HepG2 (cell line): ENCODE results near the gene PRKAG3. TPM values are rescaled to one million over a fixed set of nuclear protein-coding genes. Genes with fewer than 3 reads are reported as not detected.

Source experiments
- ATAC-seq: fragments of 200-7000 bp; cut with Tn5 transposase; 3 replicates; pipeline ENCODE4 v1.9.1; 2020; ENCODE audit warnings: mild to moderate bottlenecking, moderate library complexity
- BruUV-seq: library from RNA; stranded (reverse); fragments of 400-500 nt; replicated peaks from 2 replicates; lab custom pipeline; 2021; lab: Mats Ljungman, UMichigan
- CTCF ChIA-PET: fragments of 300-600 bp; formaldehyde crosslinking; extraction: SDS; loops from one replicate; lab custom pipeline; 2021; ENCODE audit warnings: low total read pairs, inconsistent platforms, low intra/inter-chr PET ratio; lab: Yijun Ruan, JAX
- POLR2A ChIA-PET: fragments of 350-600 bp; sonication (Branson Sonifier 250); formaldehyde crosslinking; loops from one replicate; lab custom pipeline; 2020; ENCODE audit warnings: antibody characterized with exemption, inconsistent platforms; lab: Yijun Ruan, JAX
- DNase-seq: peaks from one replicate; pipeline ENCODE4 v3.0.0-alpha.2; 2015; ENCODE audit warnings: low spot score
- FAIRE-seq: peaks from 3 replicates; lab custom pipeline; 2011; peaks lifted over from hg19 to GRCh38; lab: Jason Lieb, UNC
- H2AFZ ChIP-seq: one replicate; pipeline ENCODE4 v1.6.1; 2011; ENCODE audit warnings: low read length, inconsistent platforms
- H3K27ac ChIP-seq: fragments of 300-600 bp; 3 replicates; pipeline ENCODE4 v1.8.0; 2011; ENCODE audit warnings: mixed run types, mild to moderate bottlenecking, mixed read lengths, low read length, inconsistent platforms; ENCODE audit not compliant: insufficient read depth; ENCODE audit errors: extremely low read length
- H3K27me3 ChIP-seq, 2 experiments: fragments of 200-600 bp in 1 of 2; 2 replicates in 1 of 2; 3 replicates in 1 of 2; pipeline versions ENCODE4 v1.6.0 to v1.8.0; 2011; ENCODE audit warnings: low read length in 2 of 2, mild to moderate bottlenecking in 2 of 2, moderate library complexity in 2 of 2, inconsistent platforms in 1 of 2; ENCODE audit not compliant: insufficient read depth in 2 of 2, control insufficient read depth in 1 of 2
- H3K36me3 ChIP-seq, 2 experiments: fragments of 200-600 bp in 1 of 2; replicated peaks in 1 of 2; 2 replicates in 1 of 2; 3 replicates in 1 of 2; pipeline versions ENCODE4 v1.5.1 to v1.8.0; 2011; ENCODE audit warnings: low read length in 2 of 2, inconsistent platforms in 1 of 2; ENCODE audit not compliant: insufficient read depth in 2 of 2, control insufficient read depth in 1 of 2
- H3K4me1 ChIP-seq: 2 replicates; pipeline ENCODE4 v1.5.1; 2012; ENCODE audit warnings: low read length, inconsistent platforms; ENCODE audit not compliant: insufficient read depth
- H3K4me2 ChIP-seq: 2 replicates; pipeline ENCODE4 v1.6.0; 2011; ENCODE audit warnings: low read depth, low read length, inconsistent platforms
- H3K4me3 ChIP-seq, 3 experiments: fragments of 200-600 bp in 1 of 3; sonication (generic), shearing (Covaris generic) in 1 of 3; replicated peaks in 1 of 3; 2 replicates each; pipeline ENCODE4 v1.5.1; 2011 to 2016; ENCODE audit warnings: low read length in 3 of 3, inconsistent platforms in 2 of 3, low read depth in 2 of 3, mild to moderate bottlenecking in 2 of 3, control low read depth in 1 of 3, mixed read lengths in 1 of 3; ENCODE audit not compliant: insufficient read depth in 1 of 3
- H3K79me2 ChIP-seq: one replicate; pipeline ENCODE4 v1.6.1; 2011; ENCODE audit warnings: low read length, inconsistent platforms; ENCODE audit not compliant: insufficient read depth
- H3K9ac ChIP-seq: 2 replicates; pipeline ENCODE4 v1.6.0; 2011; ENCODE audit warnings: mild to moderate bottlenecking, low read depth, low read length, inconsistent platforms; ENCODE audit not compliant: insufficient read depth
- H3K9me3 ChIP-seq: 2 replicates; pipeline ENCODE4 v1.5.1; 2012; ENCODE audit warnings: mild to moderate bottlenecking, low read length
- H4K20me1 ChIP-seq: 2 replicates; pipeline ENCODE4 v1.6.0; 2011; ENCODE audit warnings: inconsistent platforms, mild to moderate bottlenecking, low read length, moderate library complexity; ENCODE audit not compliant: insufficient read depth
- ELF3 ChIP-seq: IDR thresholded peaks from 2 replicates; pipeline ENCODE4 v1.6.1; 2016; ENCODE audit warnings: missing genetic modification reagents, missing compliant biosample characterization
- ELF4 ChIP-seq: sonication (generic); formaldehyde crosslinking; IDR thresholded peaks from 2 replicates; pipeline ENCODE4 v1.5.0; 2020; ENCODE audit warnings: missing genetic modification reagents, mild to moderate bottlenecking, moderate library complexity, borderline replicate concordance
- ELK4 ChIP-seq: sonication (generic); formaldehyde crosslinking; IDR thresholded peaks from 2 replicates; pipeline ENCODE4 v1.9.0; 2021; ENCODE audit warnings: missing genetic modification reagents, borderline replicate concordance
- ESRRA ChIP-seq: sonication (generic); formaldehyde crosslinking; IDR thresholded peaks from 2 replicates; pipeline ENCODE4 v1.5.1; 2020; ENCODE audit warnings: mild to moderate bottlenecking, low read depth, missing genetic modification reagents
- HOXA3 ChIP-seq: sonication (generic); formaldehyde crosslinking; IDR thresholded peaks from 2 replicates; pipeline ENCODE4 v1.5.0; 2020; ENCODE audit warnings: missing genetic modification reagents
- HOXD1 ChIP-seq: sonication (generic); formaldehyde crosslinking; IDR thresholded peaks from 2 replicates; pipeline ENCODE4 v1.5.0; 2020; ENCODE audit warnings: missing genetic modification reagents
- IKZF1 ChIP-seq: fragments of 450-650 bp; IDR thresholded peaks from 2 replicates; pipeline ENCODE4 v1.7.1; 2016
- MAFK ChIP-seq, 2 experiments: IDR thresholded peaks in 1 of 2; conservative IDR thresholded peaks in 1 of 2; 2 replicates each; pipeline ENCODE4 v1.6.1; 2011; ENCODE audit warnings: improper control_type of control experiment in 2 of 2, low read length in 2 of 2
- MTF1 ChIP-seq: sonication (generic); formaldehyde crosslinking; IDR thresholded peaks from 2 replicates; pipeline ENCODE4 v1.5.0; 2020; ENCODE audit warnings: missing genetic modification reagents
- MXD4 ChIP-seq: IDR thresholded peaks from 2 replicates; pipeline ENCODE4 v1.6.1; 2016; ENCODE audit warnings: mild to moderate bottlenecking, missing biosample characterization, missing genetic modification reagents
- MYNN ChIP-seq: sonication (generic); formaldehyde crosslinking; IDR thresholded peaks from 2 replicates; pipeline ENCODE4 v1.4.0; 2020; ENCODE audit warnings: mild to moderate bottlenecking, low read depth, missing genetic modification reagents
- RBAK ChIP-seq: sonication (generic); formaldehyde crosslinking; IDR thresholded peaks from 2 replicates; pipeline ENCODE4 v1.5.1; 2020; ENCODE audit warnings: mild to moderate bottlenecking, missing genetic modification reagents
- RFX5 ChIP-seq: IDR thresholded peaks from 2 replicates; pipeline ENCODE4 v1.6.1; 2011; ENCODE audit warnings: low read depth, low read length, improper control_type of control experiment
- TCF7 ChIP-seq: sonication (generic); IDR thresholded peaks from 2 replicates; pipeline ENCODE4 v1.6.1; 2016; ENCODE audit warnings: antibody characterized with exemption, low read depth
- TERF1 ChIP-seq: sonication (generic); formaldehyde crosslinking; IDR thresholded peaks from 2 replicates; pipeline ENCODE4 v1.8.0; 2022; ENCODE audit warnings: mild to moderate bottlenecking, missing genetic modification reagents, moderate library complexity
- ZBTB3 ChIP-seq: sonication (generic); formaldehyde crosslinking; IDR thresholded peaks from 2 replicates; pipeline ENCODE4 v1.4.0; 2020; ENCODE audit warnings: low read depth, mild to moderate bottlenecking, moderate library complexity, missing genetic modification reagents, borderline replicate concordance
- ZNF335 ChIP-seq: sonication (generic); formaldehyde crosslinking; IDR thresholded peaks from 2 replicates; pipeline ENCODE4 v1.4.0; 2020; ENCODE audit warnings: missing genetic modification reagents
- ZNF652 ChIP-seq: IDR thresholded peaks from 2 replicates; pipeline ENCODE4 v1.6.1; 2016; ENCODE audit warnings: low read depth, borderline replicate concordance
- ZNF879 ChIP-seq: sonication (generic); formaldehyde crosslinking; IDR thresholded peaks from 2 replicates; pipeline ENCODE4 v1.8.1; 2023; ENCODE audit warnings: missing genetic modification reagents
- WGBS: methylation state at CpG from one replicate; pipeline ENCODE4 v1.1.6; 2017; ENCODE audit warnings: low lambda C conversion rate; 5-methylcytosine and 5-hydroxymethylcytosine counted together
- in situ Hi-C: cut with HindIII; loops from 2 replicates; pipeline ENCODE4 v1.10.0; 2017; ENCODE audit warnings: low pct_unique_long_range_greater_than_20kb; ENCODE audit not compliant: extremely low pct_ligation_motif_present
- intact Hi-C: fragments of 100-400 bp; cut with micrococcal nuclease; formaldehyde crosslinking; loops from one replicate; pipeline ENCODE4 v1.10.0; 2022; ENCODE audit not compliant: unreplicated experiment
- polyA plus RNA-seq, 8 experiments: library from polyadenylated mRNA; depleted of rRNA in 3 of 8; stranded (reverse) in 7 of 8; unstranded in 1 of 8; fragments of >200 nt; fragmentation: Illumina TruSeq in 4 of 8; extraction: Trizol in 4 of 8; gene quantifications; 2 replicates each; pipeline versions ENCODE4 v1.2.1 to v1.2.3, GENCODE V29; 2011 to 2016; ENCODE audit warnings: low read depth in 4 of 8, missing spikeins in 1 of 8, mixed read lengths in 1 of 8; ENCODE audit not compliant: insufficient read depth in 1 of 8
- total RNA-seq, 5 experiments: library from RNA; depleted of rRNA; stranded (reverse); fragments of >200 nt; fragmentation: Illumina TruSeq; extraction: Trizol; gene quantifications; 2 replicates each; pipeline ENCODE4 v1.2.3, GENCODE V29; 2016; ENCODE audit warnings: low read depth in 1 of 5

Gene PRKAG3
- total and polyA plus RNA-seq, 2 of the 13 experiments (the other 11 are each of a cell fraction or from before 2014, with no cell fraction given), result not detected

DNA sequence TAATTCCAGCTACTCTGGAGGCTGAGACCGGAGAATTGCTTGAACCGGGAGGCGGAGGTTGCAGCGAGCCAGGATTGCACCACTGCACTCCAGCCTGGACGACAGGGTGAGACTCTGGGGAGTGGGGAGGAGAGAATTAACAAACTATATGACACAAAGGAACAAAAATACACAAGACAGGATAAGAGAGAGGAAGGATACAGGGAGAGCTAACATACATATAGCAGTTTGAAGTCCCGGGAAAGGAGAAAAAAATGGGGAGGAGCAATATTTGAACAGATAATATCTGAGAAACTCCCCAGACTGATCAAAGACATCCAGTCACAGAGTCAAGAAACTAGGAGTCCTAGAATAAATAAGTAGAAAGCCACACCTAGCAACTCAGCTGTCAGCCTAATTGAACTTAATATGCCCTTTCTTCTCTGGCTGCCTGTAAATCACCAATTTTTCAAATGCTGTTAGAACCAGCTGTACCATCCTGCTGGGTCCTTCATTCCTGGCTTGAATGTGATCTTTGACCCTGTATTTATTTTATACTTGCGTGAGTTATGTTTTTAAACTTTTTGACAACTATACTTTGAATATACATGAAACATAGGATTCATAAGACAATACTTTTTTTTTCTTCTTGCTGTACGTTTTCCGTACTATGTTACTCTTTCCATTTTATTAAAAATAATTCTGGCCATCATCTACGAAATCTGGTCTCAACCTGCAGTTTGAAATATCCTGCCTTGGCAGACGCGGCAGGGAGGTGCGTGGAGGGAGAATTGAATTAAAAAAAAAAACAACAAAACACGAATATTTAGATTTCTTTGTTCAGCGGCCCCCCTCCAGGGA, 50.5 kb downstream of the PRKAG3 start:
- CTCF ChIA-PET, result interaction anchor here (0.9 kb wide), 1 partner anchor 53 kb away, joined by 3 read pairs; no protein-coding TSS in a partner anchor
- peaks cover 48% of the 10 kb centered on the region for H3K4me1 ChIP-seq
- WGBS, result 2% methylated on average over 15 of the region's 15 CpGs
- POLR2A ChIA-PET, result interaction anchor here (0.6 to 8.5 kb wide), 27 partner anchors 9 to 468 kb away, joined by 3 to 218 read pairs (median 7); partner anchors contain the start of genes BCS1L, GLB1L, PRKAG3 and RNF25
- intact Hi-C loops, result loop anchor here (2.0 kb wide), 1 partner anchor 70 kb away; the partner anchor contains the start of gene TTLL4
- H3K4me3 ChIP-seq, result peak overlapping the region; percentile 69 to 97 (median 94)
- in situ Hi-C loops, result no loop called here
- H3K9ac ChIP-seq, result peak overlapping the region; percentile 94
- peaks cover 41% of the 10 kb centered on the region for H3K79me2 ChIP-seq
- H3K9me3 ChIP-seq, result peaks cover 15% of the 10 kb centered on the region; the same call in 1 of the 2 replicates
- H3K27me3 ChIP-seq, result no peaks in the 10 kb centered on the region; a peak in 1 of 5 replicates
- FAIRE-seq, result peak; percentile 61
- H4K20me1 ChIP-seq, result peaks cover 18% of the 10 kb centered on the region
- H3K27ac ChIP-seq, result peak overlapping the region; percentile 97
- BruUV-seq, result TSS peak; percentile 98
- peak overlapping the region; percentile 93 for H3K4me2 ChIP-seq
- peak; percentile 13 for ATAC-seq
- H2AFZ ChIP-seq, result no peak overlapping the region
- H3K36me3 ChIP-seq, result peaks cover 0 to 5% of the 10 kb centered on the region in 2 experiments; a peak in 2 of 5 replicates
- peak; percentile 92 for DNase-seq
- no peak for TF ChIP-seq ZNF652 (CRISPR knock-in tag)
- TF ChIP-seq RBAK, result no peak
- TF ChIP-seq TERF1 (CRISPR knock-in tag), result no peak
- TF ChIP-seq TCF7, result peak; percentile 88
- peak; percentile 28; the same call in 1 of the 2 replicates for TF ChIP-seq ELF3 (CRISPR knock-in tag)
- no peak for TF ChIP-seq MAFK (conservative IDR thresholded peaks at IDR 0.05 in 1 of 2, IDR thresholded peaks at IDR 0.05 in 1 of 2; ENCODE audit: low read length in 2 of 2)
- TF ChIP-seq MYNN (CRISPR knock-in tag), result no peak
- TF ChIP-seq MXD4 (CRISPR knock-in tag), result peak; percentile 46
- TF ChIP-seq ZBTB3, result no peak
- no peak for TF ChIP-seq ZNF879 (CRISPR knock-in tag)
- TF ChIP-seq ELK4 (CRISPR knock-in tag), result no peak
- no peak for TF ChIP-seq ELF4 (CRISPR knock-in tag)
- no peak for TF ChIP-seq MTF1 (CRISPR knock-in tag)
- TF ChIP-seq ESRRA (CRISPR knock-in tag), result no peak
- no peak for TF ChIP-seq IKZF1
- TF ChIP-seq RFX5, result 0 out of 2 replicates have a peak, but pooled peaks have one; percentile 16
- TF ChIP-seq HOXA3 (CRISPR knock-in tag), result peak; percentile 40; the same call in 1 of the 2 replicates
- no peak for TF ChIP-seq ZNF335 (CRISPR knock-in tag)
- no peak for TF ChIP-seq HOXD1
